Motor neuron (in vitro differentiated cells): ENCODE results near the gene CD93. TPM values are rescaled to one million over a fixed set of nuclear protein-coding genes. Genes with fewer than 3 reads are reported as not detected.

ENCODE experiments used
- ATAC-seq, 8 experiments: fragments of 200-7000 bp; cut with Tn5 transposase; replicated peaks in 6 of 8; 2 replicates each; pipeline ENCODE4 v1.8.0; 2021; ENCODE audit warnings: mild to moderate bottlenecking in 8 of 8, moderate library complexity in 8 of 8
- H3K27ac ChIP-seq, 2 donors: fragments of 250-450 bp; sonication (Bioruptor Pico); 2 replicates each; pipeline ENCODE4 v1.9.0; 2021; ENCODE audit warnings: antibody characterized with exemption in 2 of 2, mild to moderate bottlenecking in 2 of 2, moderate library complexity in 1 of 2
- H3K4me1 ChIP-seq, 2 donors: fragments of 250-450 bp; sonication (Bioruptor Pico); replicated peaks in 1 of 2; 2 replicates each; pipeline ENCODE4 v1.6.1; 2021; ENCODE audit warnings: antibody characterized with exemption in 2 of 2, mild to moderate bottlenecking in 2 of 2, moderate library complexity in 1 of 2
- H3K4me3 ChIP-seq, 5 donors: fragments of 250-450 bp; sonication (Bioruptor Pico); 2 replicates each; pipeline ENCODE4 v1.9.0; 2021; ENCODE audit warnings: antibody characterized with exemption in 5 of 5, mild to moderate bottlenecking in 5 of 5, moderate library complexity in 4 of 5
- WGBS, 10 experiments: fragments of 450-650 bp; shearing (Covaris generic); methylation state at CpG; one replicate each; pipeline ENCODE4 v1.0.0; 2022; 5-methylcytosine and 5-hydroxymethylcytosine counted together
- in situ Hi-C, 9 experiments: fragments of 400-800 bp; cut with MboI; loops; one replicate each; pipeline ENCODE4 v1.15.0; 2021; ENCODE audit warnings: low sequenced_read_pairs in 9 of 9, low pct_unique_long_range_greater_than_20kb in 2 of 9; ENCODE audit not compliant: unreplicated experiment in 9 of 9
- total RNA-seq, 8 experiments: library from RNA; unstranded; fragments of 300-600 nt; gene quantifications; 2 replicates each; pipeline versions ENCODE4 v1.2.3 to v1.2.4, GENCODE V29; 2022

The CD93 gene
- total RNA-seq, 8 experiments from 2014 or later = under 0.01 to 0.38 (median 0.09) TPM; not detected in 1

GRCh38 chr20:23125625-23126191 is 39.6 kb upstream of the CD93 start:
- H3K4me3 ChIP-seq = no peak overlapping the region
- peaks cover 0 to 5% of the 10 kb centered on the region in 2 donors for H3K4me1 ChIP-seq
- ATAC-seq = no peak
- WGBS, 10 experiments = 95 to 100% (median 100%) methylated on average over 1 to 3 of the region's 5 CpGs; no CpG with 5 or more reads in 7 of the 10 experiments
- no peak overlapping the region for H3K27ac ChIP-seq
- in situ Hi-C loops = no loop called here

DNA sequence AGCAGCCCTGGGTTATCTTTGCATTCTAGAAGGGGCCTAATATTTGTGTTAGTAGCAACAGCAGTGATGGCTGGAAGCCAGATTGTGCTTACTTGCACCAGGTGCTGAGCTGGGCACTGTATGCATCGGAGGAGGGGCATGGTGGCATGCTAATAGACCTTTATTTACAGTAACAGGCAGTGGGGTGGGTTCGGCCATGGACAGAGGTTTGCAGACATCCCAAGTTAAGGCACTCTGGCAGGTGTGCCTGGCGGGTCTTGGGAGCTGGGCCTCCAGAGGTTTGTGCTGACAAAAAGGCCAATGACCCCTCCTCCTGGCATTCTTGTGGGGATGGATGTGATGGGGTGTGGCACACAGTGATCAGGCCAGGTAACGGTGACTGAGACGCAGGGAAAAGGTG is 39.0 kb upstream of the CD93 start:
- no peak overlapping the region for H3K27ac ChIP-seq
- ATAC-seq = no peak
- H3K4me1 ChIP-seq = peaks cover 0 to 5% of the 10 kb centered on the region in 2 donors
- 20 to 100% (median 65%) methylated on average over 1 to 5 of the region's 5 CpGs; no CpG with 5 or more reads in 2 of the 10 experiments for whole genome bisulfite sequencing, 10 experiments
- no peak overlapping the region for H3K4me3 ChIP-seq
- in situ Hi-C loops = no loop called here

GRCh38 chr20:23123886-23124285 is 37.8 kb upstream of the CD93 start:
- no peak overlapping the region for H3K27ac ChIP-seq
- peaks cover 0 to 5% of the 10 kb centered on the region in 2 donors for H3K4me1 ChIP-seq
- WGBS, 10 experiments = 37 to 100% (median 75%) methylated on average over 1 to 6 of the region's 10 CpGs; no CpG with 5 or more reads in 2 of the 10 experiments
- in situ Hi-C loops = no loop called here
- H3K4me3 ChIP-seq = no peak overlapping the region
- ATAC-seq = no peak

DNA sequence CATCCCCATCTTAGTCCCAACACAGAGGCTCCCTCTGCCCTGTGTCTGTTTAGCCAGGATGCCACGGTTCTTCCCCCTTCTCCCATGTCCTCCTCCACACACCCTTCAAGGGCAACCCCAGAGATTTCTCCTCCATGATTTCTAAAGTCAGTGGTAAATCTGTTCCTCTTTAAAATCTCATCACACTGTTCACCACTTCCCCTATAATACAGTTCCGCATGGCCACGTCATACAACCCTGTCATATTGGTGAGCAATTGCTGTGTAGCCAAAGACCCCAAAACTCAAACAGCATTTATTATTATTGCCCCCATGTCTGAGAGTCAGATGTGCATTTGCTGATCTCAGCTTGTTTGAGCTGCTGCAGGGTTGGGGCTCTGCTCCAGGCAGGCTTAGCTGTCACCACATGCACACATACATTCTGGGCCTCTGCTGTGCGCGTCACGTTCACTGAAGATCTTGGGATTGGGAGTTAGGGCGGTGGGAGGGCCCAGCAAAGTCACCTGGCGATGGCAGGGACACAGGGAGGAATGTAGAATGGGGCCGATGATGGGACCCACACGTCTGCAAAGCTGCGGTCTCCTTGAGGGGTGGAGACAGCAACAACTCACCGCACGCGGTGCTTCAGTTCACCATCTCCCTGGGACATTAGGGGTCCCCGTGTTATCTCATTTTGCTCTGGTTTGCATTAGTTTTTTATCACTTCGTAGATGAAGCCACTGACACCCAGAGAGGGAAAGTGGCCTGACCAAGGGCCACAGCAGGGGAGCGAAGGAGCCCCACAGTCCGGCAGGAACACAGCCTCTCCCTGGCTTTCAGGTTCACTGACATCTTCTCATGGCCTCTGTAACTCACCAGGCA is 36.9 kb upstream of the CD93 start:
- no peak overlapping the region for H3K4me3 ChIP-seq
- ATAC-seq = no peak
- in situ Hi-C loops = no loop called here
- no peak overlapping the region for H3K27ac ChIP-seq
- 10 to 90% (median 81%) methylated on average over 2 to 6 of the region's 18 CpGs; no CpG with 5 or more reads in 6 of the 10 experiments for WGBS, 10 experiments
- H3K4me1 ChIP-seq = peaks cover 0 to 5% of the 10 kb centered on the region in 2 donors

GRCh38 chr20:23122321-23122720 is 36.2 kb upstream of the CD93 start:
- no peak overlapping the region for H3K4me3 ChIP-seq
- WGBS, 10 experiments = 50 to 88% (median 72%) methylated on average over 1 to 3 of the region's 9 CpGs; no CpG with 5 or more reads in 6 of the 10 experiments
- in situ Hi-C loops = no loop called here
- H3K27ac ChIP-seq = no peak overlapping the region
- no peak for ATAC-seq
- H3K4me1 ChIP-seq = peaks cover 0 to 5% of the 10 kb centered on the region in 2 donors

GRCh38 chr20:23121751-23122320 is 35.7 kb upstream of the CD93 start:
- 20 to 89% (median 81%) methylated on average over 1 to 4 of the region's 9 CpGs; no CpG with 5 or more reads in 6 of the 10 experiments for WGBS, 10 experiments
- Histone ChIP-seq H3K4me3 (no peak overlapping the region), H3K4me1 (peaks cover 0 to 5% of the 10 kb centered on the region in 2 donors), H3K27ac (no peak overlapping the region)
- in situ Hi-C loops = no loop called here
- peak in 1 of 8 experiments; percentile 36 for ATAC-seq

GRCh38 chr20:23120936-23121750 is 35.0 kb upstream of the CD93 start:
- ATAC-seq = no peak
- WGBS, 10 experiments = 48 to 100% (median 95%) methylated on average over 1 to 5 of the region's 15 CpGs; no CpG with 5 or more reads in 5 of the 10 experiments
- Histone ChIP-seq H3K4me3 (no peak overlapping the region), H3K27ac (no peak overlapping the region), H3K4me1 (peaks cover 0 to 5% of the 10 kb centered on the region in 2 donors)
- in situ Hi-C loops = no loop called here

DNA sequence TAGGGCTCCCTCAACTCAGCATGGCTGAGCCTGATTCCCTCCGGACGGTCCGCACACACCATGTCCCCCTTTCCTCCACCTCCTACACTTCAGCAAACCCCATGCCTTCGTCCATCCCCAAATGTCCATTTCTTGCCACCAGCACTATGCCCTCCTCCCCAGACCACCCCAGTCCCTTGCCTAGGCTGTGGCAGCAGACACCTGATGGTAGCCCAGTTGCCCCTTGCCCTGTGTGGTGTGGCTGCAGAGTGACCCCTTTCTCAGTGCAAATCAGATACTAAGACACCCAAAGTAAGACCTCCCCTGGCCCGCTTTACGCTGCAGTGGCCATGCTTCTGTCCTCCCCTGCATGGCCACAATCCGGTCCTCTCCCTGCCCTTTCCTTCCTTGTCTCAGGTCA is 34.1 kb upstream of the CD93 start:
- ATAC-seq = no peak
- in situ Hi-C loops = no loop called here
- Histone ChIP-seq H3K4me1 (peaks cover 0 to 5% of the 10 kb centered on the region in 2 donors), H3K4me3 (no peak overlapping the region), H3K27ac (no peak overlapping the region)
- 33 to 100% (median 100%) methylated on average over 1 to 3 of the region's 7 CpGs; no CpG with 5 or more reads in 3 of the 10 experiments for WGBS, 10 experiments

- in situ Hi-C loops = no loop called here
- no peak overlapping the region for H3K27ac ChIP-seq
- 71 to 100% (median 90%) methylated on average over 1 to 6 of the region's 15 CpGs; no CpG with 5 or more reads in 4 of the 10 experiments for WGBS, 10 experiments
- no peak for ATAC-seq
- H3K4me1 ChIP-seq = peaks cover 0 to 4% of the 10 kb centered on the region in 2 donors
- H3K4me3 ChIP-seq = no peak overlapping the region
Measured at GRCh38 chr20:23119456-23120216, 33.5 kb upstream of the CD93 start.

DNA sequence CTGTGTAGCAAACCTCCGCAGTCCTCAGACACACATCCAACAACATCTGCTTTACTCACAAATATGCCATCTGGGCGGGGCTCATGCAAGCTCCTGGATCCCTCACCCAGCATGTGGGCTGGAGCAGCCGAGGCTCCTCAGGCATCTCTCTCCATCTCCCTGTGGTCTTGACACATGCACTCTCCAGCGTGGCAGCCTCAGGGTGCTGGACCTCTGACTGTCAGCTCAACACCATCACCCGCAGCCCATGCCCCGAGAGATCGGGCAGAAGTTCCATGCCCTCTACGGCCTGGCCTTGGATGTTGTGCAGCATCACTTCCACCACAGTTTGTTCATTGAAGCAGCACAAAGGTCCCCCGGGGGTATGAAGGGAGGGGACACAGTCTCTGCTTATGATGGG is 32.6 kb upstream of the CD93 start:
- 60 to 100% (median 80%) methylated on average over 1 to 5 of the region's 9 CpGs; no CpG with 5 or more reads in 4 of the 10 experiments for WGBS, 10 experiments
- Histone ChIP-seq H3K4me1 (no peaks in the 10 kb centered on the region), H3K4me3 (no peak overlapping the region), H3K27ac (no peak overlapping the region)
- in situ Hi-C loops = no loop called here
- ATAC-seq = peak in 1 of 8 experiments; percentile 40

GRCh38 chr20:23118144-23118543 is 32.0 kb upstream of the CD93 start:
- Histone ChIP-seq H3K4me1 (no peaks in the 10 kb centered on the region), H3K27ac (no peak overlapping the region), H3K4me3 (no peak overlapping the region)
- in situ Hi-C loops = no loop called here
- ATAC-seq = no peak
- 40 to 100% (median 100%) methylated on average over 1 to 5 of the region's 8 CpGs; no CpG with 5 or more reads in 3 of the 10 experiments for WGBS, 10 experiments

- Histone ChIP-seq H3K4me1 (no peaks in the 10 kb centered on the region), H3K27ac (no peak overlapping the region), H3K4me3 (no peak overlapping the region)
- in situ Hi-C loops = no loop called here
- ATAC-seq = no peak
- WGBS, 10 experiments = 88 to 100% (median 90%) methylated on average over 1 to 8 of the region's 8 CpGs; no CpG with 5 or more reads in 6 of the 10 experiments
Measured at GRCh38 chr20:23117738-23118137, 31.6 kb upstream of the CD93 start.
